Adrenal gland (tissue), 12 donors: ENCODE measurements around the gene RNF130. TPM values are rescaled to one million over a fixed set of nuclear protein-coding genes. Genes with fewer than 3 reads are reported as not detected.

Experiments used
- DNase-seq, 7 donors: peaks; one replicate each; pipeline ENCODE4 v3.0.0-alpha.2; 2019 to 2020
- H3K27ac ChIP-seq, 5 donors: fragments of 200-600 bp; sonication (generic) in 4 of 5; 1 replicate in 3 of 5; 2 replicates in 2 of 5; pipeline versions ENCODE4 v1.5.1 to v1.8.0; 2016 to 2020; ENCODE audit warnings: mild to moderate bottlenecking in 1 of 5
- H3K27me3 ChIP-seq: fragments of 200-600 bp; 2 replicates; pipeline ENCODE4 v1.8.0; 2021
- H3K36me3 ChIP-seq, 2 donors: fragments of 200-600 bp; replicated peaks in 1 of 2; 1 replicate in 1 of 2; 2 replicates in 1 of 2; pipeline versions ENCODE4 v1.5.1 to v1.8.0; 2018 to 2022
- H3K4me1 ChIP-seq, 2 donors: fragments of 200-600 bp; replicated peaks in 1 of 2; 1 replicate in 1 of 2; 2 replicates in 1 of 2; pipeline versions ENCODE4 v1.5.1 to v1.8.0; 2018 to 2021
- H3K4me3 ChIP-seq, 4 donors: fragments of 200-600 bp; sonication (generic) in 3 of 4; one replicate each; pipeline ENCODE4 v1.5.1; 2016 to 2018
- H3K9me3 ChIP-seq, 3 donors: fragments of 200-600 bp; sonication (generic) in 1 of 3; replicated peaks in 1 of 3; 1 replicate in 2 of 3; 2 replicates in 1 of 3; pipeline versions ENCODE4 v1.5.1 to v1.8.0; 2016 to 2021
- CTCF ChIP-seq, 6 experiments: fragments of 450-650 bp in 4 of 6; fragments of 200-600 bp in 2 of 6; sonication (generic) in 1 of 6; IDR thresholded peaks; 1 replicate in 5 of 6; 2 replicates in 1 of 6; pipeline versions ENCODE4 v1.5.1 to v1.8.0; 2016 to 2021; ENCODE audit warnings: antibody characterized with exemption in 6 of 6, mild to moderate bottlenecking in 2 of 6, moderate library complexity in 1 of 6
- POLR2A ChIP-seq, 2 donors: fragments of 450-650 bp; IDR thresholded peaks; one replicate each; pipeline ENCODE4 v1.6.1; 2017; ENCODE audit warnings: antibody characterized with exemption in 2 of 2, mild to moderate bottlenecking in 2 of 2, moderate library complexity in 1 of 2
- WGBS, 4 donors: extraction: QIAGEN DNeasy Blood & Tissue Kit in 2 of 4; methylation state at CpG; one replicate each; pipeline versions ENCODE4 v1.1.5 to v1.1.7; 2013 to 2017; 5-methylcytosine and 5-hydroxymethylcytosine counted together
- intact Hi-C, 2 donors: fragments of 100-400 bp; cut with DNase I; formaldehyde crosslinking; loops; one replicate each; pipeline versions ENCODE4 v1.14.1 to v1.15.0; 2022 to 2023
- polyA plus RNA-seq, 3 donors: library from polyadenylated mRNA; stranded (reverse); fragments of 200-250 nt in 2 of 3; fragments of 350-450 nt in 1 of 3; fragmentation: Illumina TruSeq in 1 of 3; extraction: RNeasy Lipid Tissue Mini Kit (QIAGEN cat#74804) in 1 of 3; gene quantifications; one replicate each; pipeline ENCODE4 v1.2.3, GENCODE V29; 2013 to 2014
- total RNA-seq, 9 donors: library from RNA; depleted of rRNA in 4 of 9; stranded (reverse); fragments of >200 nt in 4 of 9; fragments of 120-200 nt in 1 of 9; fragmentation: NEBNext Ultra II Directional in 1 of 9; extraction: Animal tissue kit (Norgen Biotek cat#: 25700) in 1 of 9; gene quantifications; one replicate each; pipeline versions ENCODE4 v1.1.0 to v1.2.4, GENCODE V29; 2013 to 2023
- donor health status: healthy with polysubstance abuse.
- donor health status: Bipolar disorder and iron deficiency.
- donor health status: DM: yes; HTN: yes; CAD: no.
- donor health status: DM: no; HTN: no; CAD: no.
- donor health status: DM: no; HTN: no; CAD: no.
- donor health status: DM: yes; HTN: yes; CAD: no.

The RNF130 gene
- total and polyA plus RNA-seq, 12 donors = 36.8 to 138 (median 75.1) TPM

- H3K4me1 ChIP-seq = peaks cover 0 to 19% of the 10 kb centered on the region in 2 donors
- H3K27ac ChIP-seq = no peak overlapping the region
Measured at GRCh38 chr5:180052211-180052818, 19.2 kb downstream of the RNF130 start.

GRCh38 chr5:180050121-180050940 is 21.2 kb downstream of the RNF130 start:
- H3K36me3 ChIP-seq = no peaks in the 10 kb centered on the region
- TF ChIP-seq CTCF (IDR thresholded peaks at IDR 0.05) (no peak), POLR2A (IDR thresholded peaks at IDR 0.05) (no peak)
- no peak overlapping the region for H3K27ac ChIP-seq
- no peaks in the 10 kb centered on the region for H3K27me3 ChIP-seq
- H3K4me1 ChIP-seq = peaks cover 0 to 19% of the 10 kb centered on the region in 2 donors
- H3K9me3 ChIP-seq = no peaks in the 10 kb centered on the region
- 85 to 96% (median 89%) methylated on average over 7 to 9 of the region's 9 CpGs for WGBS, 4 donors
- intact Hi-C loops = no loop called here
- DNase-seq = no peak
- H3K4me3 ChIP-seq = no peak overlapping the region

More at GRCh38 chr5:180052211-180052818, 19.2 kb downstream of the RNF130 start:
- WGBS, 4 donors = 90 to 97% (median 93%) methylated on average over 5 of the region's 5 CpGs
- intact Hi-C loops = no loop called here
- Histone ChIP-seq H3K36me3 (no peaks in the 10 kb centered on the region), H3K4me3 (no peak overlapping the region), H3K27me3 (no peaks in the 10 kb centered on the region), H3K9me3 (no peaks in the 10 kb centered on the region)
- TF ChIP-seq CTCF (IDR thresholded peaks at IDR 0.05) = no peak
- no peak for TF ChIP-seq POLR2A (IDR thresholded peaks at IDR 0.05)
- DNase-seq = no peak

- Histone ChIP-seq H3K4me3 (no peak overlapping the region), H3K36me3 (no peaks in the 10 kb centered on the region), H3K9me3 (no peaks in the 10 kb centered on the region), H3K27ac (no peak overlapping the region), H3K27me3 (no peaks in the 10 kb centered on the region), H3K4me1 (peaks cover 0 to 18% of the 10 kb centered on the region in 2 donors)
- WGBS, 4 donors = 51 to 64% (median 59%) methylated on average over 2 of the region's 2 CpGs
- no peak for DNase-seq
- TF ChIP-seq POLR2A (IDR thresholded peaks at IDR 0.05) (no peak), CTCF (IDR thresholded peaks at IDR 0.05) (no peak)
- intact Hi-C loops = no loop called here
Measured at GRCh38 chr5:180049185-180049548, 22.4 kb downstream of the RNF130 start.

- Histone ChIP-seq H3K27ac (no peak overlapping the region), H3K27me3 (no peaks in the 10 kb centered on the region), H3K4me3 (no peak overlapping the region), H3K4me1 (peaks cover 0 to 6% of the 10 kb centered on the region in 2 donors), H3K9me3 (no peaks in the 10 kb centered on the region), H3K36me3 (no peaks in the 10 kb centered on the region)
- peak in 5 of 7 donors; percentile 28 to 75 (median 30) for DNase-seq
- intact Hi-C loops = no loop called here
- WGBS, 4 donors = 54 to 68% (median 61%) methylated on average over 8 of the region's 8 CpGs
- no peak for TF ChIP-seq POLR2A (IDR thresholded peaks at IDR 0.05)
- TF ChIP-seq CTCF (IDR thresholded peaks at IDR 0.05) = no peak
Measured at GRCh38 chr5:180047667-180048066, 23.9 kb downstream of the RNF130 start.
